Prostate gland (tissue), 2 donors: ENCODE measurements around the gene GYS1.
A peak's percentile ranks its signal among the peaks of the same experiment; 100 is the strongest.

Source experiments
- POLR2AphosphoS5 ChIP-seq: sonication (generic); formaldehyde crosslinking; IDR thresholded peaks from one replicate; pipeline ENCODE4 v1.6.1; 2017; ENCODE audit warnings: antibody characterized with exemption
- TF ChIP-seq, protein P1 (sequence below), 4 experiments: fragments of 200-600 bp in 2 of 4; fragments of 450-650 bp in 2 of 4; sonication (generic) in 2 of 4; IDR thresholded peaks; 1 replicate in 3 of 4; 2 replicates in 1 of 4; pipeline ENCODE4 v1.5.1; 2016 to 2019; ENCODE audit warnings: antibody characterized with exemption in 4 of 4, mild to moderate bottlenecking in 2 of 4, moderate library complexity in 2 of 4

DNA sequence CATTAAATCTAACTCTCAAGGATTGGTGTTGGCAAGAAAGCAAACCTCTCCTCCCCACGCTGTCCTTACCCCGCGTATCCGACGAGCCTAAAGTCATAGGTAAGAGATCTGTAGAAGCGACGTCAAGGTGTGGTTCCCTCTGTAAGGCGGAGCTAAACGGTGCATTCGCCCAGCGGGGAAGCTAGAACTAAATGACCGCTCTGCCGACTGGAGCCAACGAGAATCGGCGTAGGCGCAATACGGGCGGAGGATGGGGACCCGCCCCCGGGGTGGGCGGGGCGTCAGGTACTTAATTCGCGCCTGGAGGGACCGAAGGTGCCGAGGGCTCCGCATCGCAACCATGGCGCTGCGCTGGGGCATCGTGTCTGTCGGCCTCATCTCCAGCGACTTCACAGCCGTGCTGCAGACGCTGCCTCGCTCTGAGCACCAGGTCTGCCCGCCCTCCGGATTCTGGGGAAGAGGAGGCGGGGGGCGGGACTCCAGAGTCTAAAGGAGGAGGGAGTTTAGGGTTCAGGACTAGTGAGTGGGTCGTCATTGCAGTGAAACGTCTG, 59.7 kb downstream of the GYS1 start, which contains the start of gene DHDH:
- TF ChIP-seq, protein P1, sequence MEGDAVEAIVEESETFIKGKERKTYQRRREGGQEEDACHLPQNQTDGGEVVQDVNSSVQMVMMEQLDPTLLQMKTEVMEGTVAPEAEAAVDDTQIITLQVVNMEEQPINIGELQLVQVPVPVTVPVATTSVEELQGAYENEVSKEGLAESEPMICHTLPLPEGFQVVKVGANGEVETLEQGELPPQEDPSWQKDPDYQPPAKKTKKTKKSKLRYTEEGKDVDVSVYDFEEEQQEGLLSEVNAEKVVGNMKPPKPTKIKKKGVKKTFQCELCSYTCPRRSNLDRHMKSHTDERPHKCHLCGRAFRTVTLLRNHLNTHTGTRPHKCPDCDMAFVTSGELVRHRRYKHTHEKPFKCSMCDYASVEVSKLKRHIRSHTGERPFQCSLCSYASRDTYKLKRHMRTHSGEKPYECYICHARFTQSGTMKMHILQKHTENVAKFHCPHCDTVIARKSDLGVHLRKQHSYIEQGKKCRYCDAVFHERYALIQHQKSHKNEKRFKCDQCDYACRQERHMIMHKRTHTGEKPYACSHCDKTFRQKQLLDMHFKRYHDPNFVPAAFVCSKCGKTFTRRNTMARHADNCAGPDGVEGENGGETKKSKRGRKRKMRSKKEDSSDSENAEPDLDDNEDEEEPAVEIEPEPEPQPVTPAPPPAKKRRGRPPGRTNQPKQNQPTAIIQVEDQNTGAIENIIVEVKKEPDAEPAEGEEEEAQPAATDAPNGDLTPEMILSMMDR (IDR thresholded peaks at IDR 0.05): peak in 1 of 4 experiments; percentile 21
- TF ChIP-seq POLR2AphosphoS5: peak; percentile 96
